HepG2 (cell line): ENCODE results near the gene KCNK2. TPM values are rescaled to one million over a fixed set of nuclear protein-coding genes. Genes with fewer than 3 reads are reported as not detected.

Experiments used
- ATAC-seq: fragments of 200-7000 bp; cut with Tn5 transposase; 3 replicates; pipeline ENCODE4 v1.9.1; 2020; ENCODE audit warnings: mild to moderate bottlenecking, moderate library complexity
- BruUV-seq: library from RNA; stranded (reverse); fragments of 400-500 nt; replicated peaks from 2 replicates; lab custom pipeline; 2021; lab: Mats Ljungman, UMichigan
- CTCF ChIA-PET: fragments of 300-600 bp; formaldehyde crosslinking; extraction: SDS; loops from one replicate; lab custom pipeline; 2021; ENCODE audit warnings: low total read pairs, inconsistent platforms, low intra/inter-chr PET ratio; lab: Yijun Ruan, JAX
- POLR2A ChIA-PET: fragments of 350-600 bp; sonication (Branson Sonifier 250); formaldehyde crosslinking; loops from one replicate; lab custom pipeline; 2020; ENCODE audit warnings: antibody characterized with exemption, inconsistent platforms; lab: Yijun Ruan, JAX
- DNase-seq: peaks from one replicate; pipeline ENCODE4 v3.0.0-alpha.2; 2015; ENCODE audit warnings: low spot score
- FAIRE-seq: peaks from 3 replicates; lab custom pipeline; 2011; peaks lifted over from hg19 to GRCh38; lab: Jason Lieb, UNC
- H2AFZ ChIP-seq: one replicate; pipeline ENCODE4 v1.6.1; 2011; ENCODE audit warnings: low read length, inconsistent platforms
- H3K27ac ChIP-seq: fragments of 300-600 bp; 3 replicates; pipeline ENCODE4 v1.8.0; 2011; ENCODE audit warnings: mixed run types, mild to moderate bottlenecking, mixed read lengths, low read length, inconsistent platforms; ENCODE audit not compliant: insufficient read depth; ENCODE audit errors: extremely low read length
- H3K27me3 ChIP-seq, 2 experiments: fragments of 200-600 bp in 1 of 2; 2 replicates in 1 of 2; 3 replicates in 1 of 2; pipeline versions ENCODE4 v1.6.0 to v1.8.0; 2011; ENCODE audit warnings: low read length in 2 of 2, mild to moderate bottlenecking in 2 of 2, moderate library complexity in 2 of 2, inconsistent platforms in 1 of 2; ENCODE audit not compliant: insufficient read depth in 2 of 2, control insufficient read depth in 1 of 2
- H3K36me3 ChIP-seq, 2 experiments: fragments of 200-600 bp in 1 of 2; replicated peaks in 1 of 2; 2 replicates in 1 of 2; 3 replicates in 1 of 2; pipeline versions ENCODE4 v1.5.1 to v1.8.0; 2011; ENCODE audit warnings: low read length in 2 of 2, inconsistent platforms in 1 of 2; ENCODE audit not compliant: insufficient read depth in 2 of 2, control insufficient read depth in 1 of 2
- H3K4me1 ChIP-seq: 2 replicates; pipeline ENCODE4 v1.5.1; 2012; ENCODE audit warnings: low read length, inconsistent platforms; ENCODE audit not compliant: insufficient read depth
- H3K4me2 ChIP-seq: 2 replicates; pipeline ENCODE4 v1.6.0; 2011; ENCODE audit warnings: low read depth, low read length, inconsistent platforms
- H3K4me3 ChIP-seq, 3 experiments: fragments of 200-600 bp in 1 of 3; sonication (generic), shearing (Covaris generic) in 1 of 3; replicated peaks in 1 of 3; 2 replicates each; pipeline ENCODE4 v1.5.1; 2011 to 2016; ENCODE audit warnings: low read length in 3 of 3, inconsistent platforms in 2 of 3, low read depth in 2 of 3, mild to moderate bottlenecking in 2 of 3, control low read depth in 1 of 3, mixed read lengths in 1 of 3; ENCODE audit not compliant: insufficient read depth in 1 of 3
- H3K79me2 ChIP-seq: one replicate; pipeline ENCODE4 v1.6.1; 2011; ENCODE audit warnings: low read length, inconsistent platforms; ENCODE audit not compliant: insufficient read depth
- H3K9ac ChIP-seq: 2 replicates; pipeline ENCODE4 v1.6.0; 2011; ENCODE audit warnings: mild to moderate bottlenecking, low read depth, low read length, inconsistent platforms; ENCODE audit not compliant: insufficient read depth
- H3K9me3 ChIP-seq: 2 replicates; pipeline ENCODE4 v1.5.1; 2012; ENCODE audit warnings: mild to moderate bottlenecking, low read length
- H4K20me1 ChIP-seq: 2 replicates; pipeline ENCODE4 v1.6.0; 2011; ENCODE audit warnings: inconsistent platforms, mild to moderate bottlenecking, low read length, moderate library complexity; ENCODE audit not compliant: insufficient read depth
- ARID4A ChIP-seq: sonication (generic); formaldehyde crosslinking; IDR thresholded peaks from 2 replicates; pipeline ENCODE4 v1.5.0; 2020; ENCODE audit warnings: mild to moderate bottlenecking, missing genetic modification reagents, borderline replicate concordance
- GMEB2 ChIP-seq: IDR thresholded peaks from 2 replicates; pipeline ENCODE4 v1.6.1; 2016; ENCODE audit warnings: missing biosample characterization, missing genetic modification reagents, low read depth
- KLF16 ChIP-seq, 2 experiments: sonication (generic) in 1 of 2; formaldehyde crosslinking in 1 of 2; IDR thresholded peaks; 2 replicates each; pipeline versions ENCODE4 v1.6.1 to v1.8.0; 2016 to 2023; ENCODE audit warnings: missing genetic modification reagents in 2 of 2, missing compliant biosample characterization in 1 of 2
- NCOA1 ChIP-seq: sonication (generic); formaldehyde crosslinking; IDR thresholded peaks from 2 replicates; pipeline ENCODE4 v1.9.0; 2021; ENCODE audit warnings: missing genetic modification reagents
- PAF1 ChIP-seq: IDR thresholded peaks from 2 replicates; pipeline ENCODE4 v1.6.1; 2016; ENCODE audit warnings: missing genetic modification reagents, missing compliant biosample characterization
- SIN3A ChIP-seq: IDR thresholded peaks from 2 replicates; pipeline ENCODE4 v1.6.1; 2011; ENCODE audit warnings: low read depth, mild to moderate bottlenecking, control low read depth, low read length, borderline replicate concordance
- ZFY ChIP-seq: sonication (generic); formaldehyde crosslinking; IDR thresholded peaks from 2 replicates; pipeline ENCODE4 v1.4.0; 2020; ENCODE audit warnings: missing genetic modification reagents
- ZNF569 ChIP-seq: sonication (generic); formaldehyde crosslinking; IDR thresholded peaks from 2 replicates; pipeline ENCODE4 v1.5.0; 2020; ENCODE audit warnings: mild to moderate bottlenecking, missing genetic modification reagents, moderate library complexity, borderline replicate concordance
- ZNF709 ChIP-seq: sonication (generic); formaldehyde crosslinking; IDR thresholded peaks from 2 replicates; pipeline ENCODE4 v1.5.0; 2020; ENCODE audit warnings: mild to moderate bottlenecking, missing genetic modification reagents
- WGBS: methylation state at CpG from one replicate; pipeline ENCODE4 v1.1.6; 2017; ENCODE audit warnings: low lambda C conversion rate; 5-methylcytosine and 5-hydroxymethylcytosine counted together
- in situ Hi-C: cut with HindIII; loops from 2 replicates; pipeline ENCODE4 v1.10.0; 2017; ENCODE audit warnings: low pct_unique_long_range_greater_than_20kb; ENCODE audit not compliant: extremely low pct_ligation_motif_present
- intact Hi-C: fragments of 100-400 bp; cut with micrococcal nuclease; formaldehyde crosslinking; loops from one replicate; pipeline ENCODE4 v1.10.0; 2022; ENCODE audit not compliant: unreplicated experiment
- polyA plus RNA-seq, 8 experiments: library from polyadenylated mRNA; depleted of rRNA in 3 of 8; stranded (reverse) in 7 of 8; unstranded in 1 of 8; fragments of >200 nt; fragmentation: Illumina TruSeq in 4 of 8; extraction: Trizol in 4 of 8; gene quantifications; 2 replicates each; pipeline versions ENCODE4 v1.2.1 to v1.2.3, GENCODE V29; 2011 to 2016; ENCODE audit warnings: low read depth in 4 of 8, missing spikeins in 1 of 8, mixed read lengths in 1 of 8; ENCODE audit not compliant: insufficient read depth in 1 of 8
- total RNA-seq, 5 experiments: library from RNA; depleted of rRNA; stranded (reverse); fragments of >200 nt; fragmentation: Illumina TruSeq; extraction: Trizol; gene quantifications; 2 replicates each; pipeline ENCODE4 v1.2.3, GENCODE V29; 2016; ENCODE audit warnings: low read depth in 1 of 5

KCNK2 gene
- total and polyA plus RNA-seq, 2 of the 13 experiments (the other 11 are each of a cell fraction or from before 2014, with no cell fraction given) = not detected

GRCh38 chr1:215032911-215033526 is 49.5 kb upstream of the KCNK2 start:
- TF ChIP-seq SIN3A (no peak), ZNF569 (CRISPR knock-in tag) (no peak), ZFY (CRISPR knock-in tag) (no peak), KLF16 (CRISPR knock-in tag; IDR thresholded peaks at IDR 0.05) (no peak), PAF1 (CRISPR knock-in tag) (no peak), NCOA1 (CRISPR knock-in tag) (no peak), ARID4A (CRISPR knock-in tag) (no peak), GMEB2 (CRISPR knock-in tag) (no peak), ZNF709 (CRISPR knock-in tag) (no peak)
- TF ChIP-seq, all 625 proteins: peak for 0
- FAIRE-seq (no peak), DNase-seq (no peak), ATAC-seq (no peak)
- in situ Hi-C loops (no loop called here), intact Hi-C loops (no loop called here)
- Histone ChIP-seq H3K9ac (no peak overlapping the region), H2AFZ (no peak overlapping the region), H3K27me3 (no peaks in the 10 kb centered on the region), H3K36me3 (no peaks in the 10 kb centered on the region), H3K4me2 (no peak overlapping the region), H3K27ac (no peak overlapping the region), H3K4me3 (no peak overlapping the region), H3K4me1 (no peaks in the 10 kb centered on the region), H3K9me3 (no peaks in the 10 kb centered on the region), H3K79me2 (no peaks in the 10 kb centered on the region), H4K20me1 (no peaks in the 10 kb centered on the region)
- WGBS = 0% methylated on average over 1 of the region's 1 CpG
- CTCF ChIA-PET = no interaction called here
- no TSS peak for BruUV-seq
- POLR2A ChIA-PET = no interaction called here
